GM21576 (cell line): ENCODE measurements around the gene ATP5F1B.
A peak's percentile ranks its signal among the peaks of the same experiment; 100 is the strongest.
"Not testable (repeated sequence)": the region's sequence is repeated elsewhere in the genome, so short reads cannot be mapped to it uniquely, and the experiment has no call there.

Experiments used
- ATAC-seq: cut with Tn5 transposase; IDR thresholded peaks from one replicate; pipeline ENCODE4 v1.9.1; 2021; ENCODE audit warnings: mild to moderate bottlenecking, moderate library complexity; ENCODE audit not compliant: unreplicated experiment

The ATP5F1B gene

DNA sequence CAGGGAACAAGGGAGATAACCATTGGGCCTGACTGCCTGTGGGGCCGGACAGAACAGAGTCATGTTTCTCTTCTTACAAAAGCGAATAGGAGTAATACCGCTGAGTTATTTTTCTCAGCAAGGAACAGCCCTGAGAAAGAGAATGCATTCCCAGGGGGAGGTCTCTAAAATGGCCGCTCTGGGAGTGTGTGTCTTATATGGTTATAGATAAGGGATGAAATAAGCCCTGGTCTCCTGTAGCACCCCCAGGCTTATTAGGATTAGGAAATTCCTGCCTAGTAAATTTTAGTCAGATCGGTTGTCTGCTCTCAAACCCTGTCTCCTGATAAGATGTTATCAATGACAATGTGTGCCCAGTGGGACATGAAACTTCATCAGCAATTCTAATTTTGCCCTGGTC lies 8.0 kb upstream of the ATP5F1B start:
- ATAC-seq: not testable (repeated sequence)

DNA sequence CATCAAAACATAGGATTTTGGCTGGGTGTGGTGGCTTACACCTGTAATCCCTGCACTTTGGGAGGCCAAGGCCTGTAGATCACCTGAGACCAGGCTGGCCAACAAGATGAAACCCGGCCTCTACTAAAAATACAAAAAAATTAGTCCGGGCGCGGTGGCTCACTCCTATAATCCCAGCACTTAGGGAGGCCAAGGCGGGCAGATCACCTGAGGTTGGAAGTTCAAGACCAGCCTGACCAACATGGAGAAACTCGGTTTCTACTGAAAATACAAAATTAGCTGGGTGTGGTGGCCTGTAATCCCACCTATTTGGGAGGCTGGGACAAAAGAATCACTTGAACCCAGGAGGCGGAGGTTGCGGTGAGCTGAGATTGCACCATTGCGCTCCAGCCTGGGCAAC lies 2.2 kb upstream of the ATP5F1B start:
- not testable (repeated sequence) for ATAC-seq

DNA sequence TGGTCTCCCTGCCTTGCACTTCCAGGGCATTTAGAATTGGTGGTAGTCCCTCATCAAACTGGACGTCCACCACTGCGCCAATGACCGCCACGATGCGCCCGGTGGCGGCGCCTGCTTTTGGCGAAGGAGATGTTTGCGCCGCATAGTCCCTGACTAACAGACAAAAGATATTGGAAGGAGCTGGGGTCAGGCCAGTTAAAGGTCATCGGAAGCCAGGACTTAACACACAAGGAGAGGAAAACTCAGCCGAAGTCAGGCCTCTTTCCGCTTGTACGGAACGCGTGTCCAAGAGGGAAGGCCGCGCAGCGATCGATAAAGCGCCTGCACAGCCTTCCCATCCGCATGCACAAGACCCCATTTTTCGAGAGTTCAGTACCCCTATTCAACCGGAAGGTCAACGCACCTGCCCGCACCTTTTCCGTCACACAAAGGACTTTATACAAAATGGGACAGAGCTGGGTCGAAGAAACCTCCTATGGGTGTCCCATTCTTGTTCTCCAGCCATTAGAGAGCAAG lies 525 bp downstream of the ATP5F1B start:
- ATAC-seq: no peak

DNA sequence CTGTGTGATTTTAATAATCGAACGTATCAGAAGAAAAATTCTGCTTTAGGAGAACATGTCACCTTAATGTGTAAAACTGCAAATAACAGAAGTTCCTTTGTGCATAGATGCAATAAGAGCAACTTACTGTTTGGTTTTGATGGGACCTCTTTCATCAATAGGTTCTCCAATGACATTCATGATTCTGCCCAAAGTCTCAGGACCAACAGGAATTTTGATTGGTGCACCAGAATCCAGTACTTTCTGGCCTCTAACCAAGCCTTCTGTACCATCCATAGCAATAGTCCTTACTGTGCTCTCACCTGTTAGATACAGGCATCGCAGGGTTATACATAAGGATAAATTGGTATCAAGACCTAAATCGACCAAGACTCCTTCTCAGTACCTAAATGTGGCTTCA lies 1.1 kb downstream of the ATP5F1B start:
- no peak for ATAC-seq

DNA sequence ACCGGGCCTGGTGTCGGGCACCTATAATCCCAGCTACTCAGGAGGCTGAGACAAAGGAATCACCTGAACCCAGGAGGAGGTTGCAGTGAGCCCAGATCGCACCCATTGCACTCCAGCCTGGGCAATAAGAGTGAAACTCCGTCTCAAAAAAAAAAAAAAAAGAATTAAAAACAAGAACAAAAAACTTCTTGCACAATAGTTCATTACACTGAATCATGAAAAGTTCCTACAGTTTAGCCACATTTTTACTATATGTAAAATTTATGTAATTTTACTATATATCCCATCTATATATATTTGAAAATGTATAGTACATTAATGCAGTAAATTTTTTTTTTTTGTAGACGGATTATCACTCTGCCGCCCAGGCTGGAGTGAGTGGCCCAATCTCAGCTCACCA lies 4.6 kb downstream of the ATP5F1B start:
- ATAC-seq: no peak

DNA sequence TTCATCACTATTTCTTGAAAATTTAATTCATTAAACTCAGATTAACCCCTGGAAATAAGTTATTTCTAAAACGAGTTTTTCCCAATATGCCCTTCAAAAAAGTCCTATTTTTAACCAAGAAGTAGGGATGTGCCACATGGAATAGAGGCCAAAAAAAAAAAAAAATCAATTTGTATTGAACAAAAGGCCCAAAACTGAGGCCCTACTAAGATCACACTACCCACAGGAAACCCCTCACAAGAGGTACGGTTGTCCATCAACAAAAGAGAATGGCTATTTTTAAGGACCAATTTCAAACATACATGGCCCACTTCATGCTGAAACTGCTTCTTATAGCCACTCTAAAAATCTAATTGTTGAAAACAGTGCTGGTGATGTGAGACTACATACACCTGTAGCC lies 8.2 kb downstream of the ATP5F1B start:
- ATAC-seq: no peak

DNA sequence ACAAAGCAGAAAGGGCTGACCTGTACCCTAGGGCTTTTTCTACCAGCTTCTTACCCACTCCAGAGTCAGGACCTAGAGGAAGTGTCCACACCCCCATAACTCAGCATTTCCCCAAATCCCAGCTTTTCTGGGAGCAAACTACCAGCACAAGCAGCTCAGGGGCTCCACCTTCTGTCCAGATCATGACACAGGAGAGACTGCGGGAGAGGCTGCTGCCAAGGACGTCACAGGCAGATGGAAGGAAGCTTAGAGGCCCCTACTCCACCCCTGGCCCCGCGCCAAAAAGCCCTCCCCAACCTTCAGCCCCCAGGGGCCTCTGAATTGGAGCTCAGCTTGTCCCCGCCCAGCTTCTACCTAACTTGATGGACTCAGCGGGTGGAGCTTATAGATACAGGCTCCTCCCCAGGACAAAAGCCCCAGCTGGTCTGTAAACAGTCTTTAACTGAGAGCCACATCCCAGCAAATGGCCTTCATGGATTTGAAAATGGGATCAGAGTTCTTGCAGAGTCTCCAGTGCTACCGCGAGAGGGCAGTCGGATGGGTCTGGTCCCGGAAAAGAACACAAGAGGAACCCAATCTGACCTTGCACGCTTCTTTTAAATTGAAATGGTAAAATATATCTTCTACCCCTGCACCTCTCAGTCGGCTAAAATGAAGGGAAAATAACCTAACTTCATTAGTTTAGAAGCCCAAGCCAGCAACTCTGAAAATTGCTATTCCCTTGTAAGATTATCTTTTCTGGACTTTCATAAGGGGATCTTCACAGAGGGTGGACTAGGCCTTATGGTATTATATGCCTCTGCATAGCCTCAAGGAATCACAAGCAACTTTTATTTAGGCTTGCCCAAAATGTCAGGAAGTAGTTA lies 8.9 kb downstream of the ATP5F1B start:
- ATAC-seq: peak; percentile 44

DNA sequence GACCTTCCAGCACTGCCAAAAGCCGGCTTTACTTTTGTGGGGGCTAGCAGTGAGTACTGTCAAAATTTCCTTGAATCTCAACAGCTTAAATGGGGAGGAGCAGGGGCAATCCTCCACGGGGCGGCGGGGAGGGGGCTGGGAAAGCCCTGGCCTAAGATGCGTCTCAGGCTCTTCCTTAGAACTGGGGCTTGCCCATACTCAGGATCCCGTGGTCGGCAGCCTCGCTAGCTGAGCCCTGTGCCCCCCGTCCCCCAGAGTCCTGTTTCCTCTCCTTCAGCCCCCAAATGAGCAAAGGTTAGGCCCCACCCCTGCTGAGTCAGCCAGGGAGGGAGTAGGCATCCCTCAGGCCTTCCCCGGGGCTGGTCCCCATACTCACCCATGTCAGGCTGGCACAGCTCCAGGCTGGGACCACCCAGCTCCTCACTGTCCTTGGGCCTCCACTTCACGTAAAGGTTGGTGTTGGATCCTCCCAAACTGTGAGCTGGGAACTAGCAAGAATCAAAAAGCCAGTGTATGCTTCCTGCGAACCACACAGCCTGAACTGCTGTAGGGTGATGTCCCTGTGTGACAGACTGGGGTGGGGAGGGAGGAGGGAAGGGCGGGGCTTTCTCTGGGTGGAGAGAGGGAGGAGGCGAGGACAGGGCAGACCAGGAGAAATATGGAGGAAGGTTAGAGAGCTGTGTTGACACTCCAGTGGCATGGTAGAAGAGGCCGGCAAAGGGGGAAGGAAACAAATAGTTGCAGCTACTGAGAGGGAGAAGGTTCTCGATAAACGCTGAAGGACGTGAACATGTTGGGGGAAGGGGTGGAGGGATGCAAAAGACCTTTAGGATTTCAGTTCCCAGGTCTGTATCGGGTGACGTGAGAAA lies 9.7 kb downstream of the ATP5F1B start:
- ATAC-seq: peak; percentile 32

DNA sequence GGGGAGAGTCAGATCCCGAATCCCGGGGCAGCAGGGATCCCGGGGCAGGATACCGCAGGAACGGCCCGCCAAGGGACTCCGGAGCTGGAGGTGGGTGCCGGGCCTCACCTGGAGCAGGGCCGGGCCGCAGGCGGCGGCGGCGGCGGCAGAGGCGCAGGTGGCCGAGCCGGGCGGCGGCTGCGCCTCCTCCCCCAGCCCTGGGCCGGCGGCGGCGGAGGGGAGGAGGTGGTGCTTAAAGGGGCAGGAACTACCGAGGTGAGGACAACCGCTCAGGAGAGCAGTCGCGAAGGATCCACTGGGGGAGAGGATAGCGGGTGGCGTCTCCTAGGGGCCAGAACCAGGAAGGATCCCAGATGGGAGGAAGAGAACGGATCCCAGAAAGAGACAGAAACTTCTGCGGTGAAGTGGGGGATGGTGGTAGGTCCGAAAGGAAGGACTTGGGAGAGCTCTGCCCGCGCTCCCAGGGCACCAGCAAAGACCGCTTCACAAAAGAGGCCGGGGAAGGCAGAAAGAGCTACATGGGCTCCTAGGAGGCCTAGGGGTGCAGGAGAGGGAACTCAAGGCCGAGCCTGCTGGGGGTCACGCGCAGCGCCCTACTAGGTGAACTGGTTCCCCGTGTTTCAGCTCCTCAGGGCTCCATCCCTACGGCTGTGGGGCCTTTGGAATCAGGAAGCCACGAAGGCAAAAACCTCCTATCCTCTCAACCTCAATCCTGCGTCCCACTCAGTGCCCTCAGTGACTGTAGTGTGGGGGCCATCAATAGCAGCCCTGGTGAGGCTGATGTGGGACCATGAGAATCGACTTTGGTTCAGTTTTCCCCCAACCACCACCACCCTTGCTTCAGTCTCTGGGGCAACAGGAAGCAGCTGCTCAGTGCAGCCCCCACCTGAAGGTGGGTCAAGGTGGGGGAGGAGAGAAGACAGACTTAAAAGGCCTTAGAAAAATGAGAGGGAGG lies 10.7 kb downstream of the ATP5F1B start:
- ATAC-seq: peak; percentile 28

DNA sequence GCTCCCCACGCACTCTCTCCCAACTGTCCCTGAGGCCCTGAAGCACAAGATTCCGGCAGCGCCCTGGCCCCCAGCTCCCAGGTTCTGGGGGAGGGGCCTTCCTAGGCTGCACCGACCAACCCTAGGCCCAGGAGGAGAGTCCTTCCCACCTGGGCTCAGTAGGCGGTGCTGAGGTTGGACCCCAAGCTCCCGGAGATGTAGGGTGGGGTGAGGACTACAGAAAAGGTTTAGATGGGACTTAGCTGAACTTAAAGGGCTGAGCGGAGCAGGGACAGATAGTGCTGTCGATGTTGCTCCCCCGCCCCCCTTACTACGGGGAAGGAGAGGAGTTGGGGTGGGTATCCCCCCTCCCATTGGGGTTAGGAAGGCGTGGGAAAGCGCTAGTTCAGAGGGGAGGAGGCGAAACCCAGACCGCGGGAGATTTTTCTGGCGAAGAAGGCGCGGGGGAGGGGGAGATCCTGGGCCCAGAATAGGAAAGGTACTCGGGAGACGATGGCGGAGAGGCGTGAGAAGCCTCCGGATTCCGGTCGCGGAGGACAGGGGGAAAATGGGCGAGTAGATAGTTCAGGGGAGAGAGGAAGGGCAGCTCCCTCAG lies 11.4 kb downstream of the ATP5F1B start:
- ATAC-seq: no peak

DNA sequence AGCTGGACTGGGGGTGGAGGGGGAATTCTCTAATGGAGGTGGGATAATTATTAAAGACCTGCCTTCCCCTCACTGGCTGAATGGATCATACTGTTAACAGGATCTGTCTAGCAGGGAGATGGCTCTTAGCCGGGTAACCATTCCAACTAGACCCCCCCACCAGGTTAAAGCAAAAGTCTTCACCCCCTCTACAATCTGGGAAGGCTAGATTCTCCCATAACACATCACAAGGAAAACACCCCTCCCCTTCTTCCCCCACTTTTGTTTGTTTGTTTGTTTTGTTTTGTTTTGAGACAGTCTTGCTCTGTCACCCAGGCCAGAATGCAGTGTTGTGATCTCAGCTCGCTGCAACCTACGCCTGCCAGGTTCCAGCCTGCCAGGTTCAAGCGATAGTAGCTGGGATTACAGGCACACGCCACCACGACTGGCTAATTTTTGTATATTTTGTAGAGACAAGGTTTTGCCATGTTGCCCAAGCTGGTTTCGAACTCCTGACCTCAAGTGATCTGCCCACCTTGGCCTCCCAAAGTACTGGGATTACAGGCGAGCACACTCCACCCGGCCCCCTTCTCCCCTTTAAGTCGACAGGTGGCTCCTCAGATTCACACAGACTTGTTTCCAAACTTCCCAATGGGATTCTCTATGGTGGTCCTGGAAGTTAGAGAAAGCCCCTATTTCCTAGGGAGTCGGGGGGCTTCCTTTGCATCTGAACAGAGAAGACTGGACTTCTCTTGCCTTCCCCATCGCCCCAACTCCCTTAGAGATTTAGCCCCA lies 12.1 kb downstream of the ATP5F1B start:
- ATAC-seq: no peak

DNA sequence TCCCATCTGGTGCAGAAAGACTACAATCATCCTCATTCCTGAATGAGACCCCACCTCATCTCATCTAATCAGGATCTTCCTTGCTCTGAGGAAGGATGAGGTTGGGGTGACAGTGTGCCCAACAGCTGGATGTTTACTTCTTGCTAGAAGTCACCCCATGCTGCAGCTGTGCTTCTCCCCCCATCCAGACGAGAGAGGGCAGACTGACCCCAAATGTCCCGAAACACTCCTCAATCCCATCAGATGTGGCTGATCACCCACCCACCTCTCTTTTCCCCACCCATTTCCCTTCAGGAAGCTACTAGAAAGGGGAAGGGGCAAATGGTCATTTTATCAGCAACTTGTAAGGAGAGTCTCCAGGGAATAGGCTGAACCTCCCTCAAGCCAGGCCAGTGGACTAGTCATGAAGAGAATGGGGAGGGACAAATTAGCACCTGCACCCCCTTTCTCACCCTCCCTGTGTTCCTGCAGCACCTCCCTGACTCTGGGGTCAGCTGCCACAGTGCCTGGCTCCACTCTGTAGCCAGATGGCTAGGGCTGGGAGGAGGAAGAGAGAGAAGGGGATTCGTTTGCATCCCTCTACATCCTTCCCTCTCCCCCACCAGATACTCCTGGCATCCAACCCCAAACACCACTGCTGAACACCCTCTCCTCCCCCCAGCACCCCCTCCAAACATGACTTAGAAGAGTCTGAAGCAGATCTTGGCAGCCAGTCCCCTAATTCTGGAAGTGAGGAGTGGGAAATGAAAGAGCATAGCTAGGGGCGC lies 12.9 kb downstream of the ATP5F1B start:
- ATAC-seq: no peak

DNA sequence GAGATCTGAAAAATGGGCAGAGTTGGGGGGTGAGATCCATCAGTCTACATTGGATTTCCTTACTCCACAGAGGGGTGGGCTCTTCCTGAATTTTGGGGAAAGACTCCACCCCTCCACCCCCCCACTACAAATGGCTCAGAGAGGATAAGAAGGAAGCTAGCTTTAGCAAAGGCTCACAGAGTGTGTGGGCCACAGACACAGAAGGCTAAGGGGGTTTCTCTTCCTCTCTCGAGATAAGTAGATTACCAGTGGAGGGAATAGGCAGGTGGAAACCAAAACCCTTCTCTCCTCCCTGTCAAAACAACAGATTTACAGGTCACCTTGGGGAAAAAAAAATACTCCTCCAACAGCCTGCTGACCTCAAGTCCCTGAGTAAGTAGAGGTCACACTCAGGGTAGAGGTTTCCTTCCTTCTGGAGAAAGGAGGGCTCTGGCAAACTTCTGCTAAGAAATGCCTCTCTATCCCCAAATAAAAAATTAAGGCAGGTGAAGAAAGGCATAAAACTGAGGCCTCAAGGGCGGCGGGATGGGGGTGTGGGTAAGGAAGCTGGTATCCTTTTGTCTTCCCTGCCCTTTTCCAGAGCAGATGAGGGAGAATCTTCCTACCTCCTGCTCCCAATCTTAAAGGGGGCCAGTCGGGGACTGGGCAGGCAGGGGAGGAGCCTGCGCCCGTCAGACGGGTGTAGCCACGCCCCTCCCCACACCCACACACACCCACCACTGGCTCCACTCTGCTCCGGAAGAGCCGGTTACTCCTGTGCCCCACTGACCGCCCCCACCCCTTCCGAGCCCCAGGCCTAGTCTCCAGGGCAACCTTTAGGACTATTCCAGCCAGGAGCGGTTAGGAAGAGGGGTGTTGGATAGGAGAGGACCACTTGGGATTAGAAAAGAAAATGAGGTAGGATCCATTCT lies 13.7 kb downstream of the ATP5F1B start:
- ATAC-seq: peak; percentile 21

DNA sequence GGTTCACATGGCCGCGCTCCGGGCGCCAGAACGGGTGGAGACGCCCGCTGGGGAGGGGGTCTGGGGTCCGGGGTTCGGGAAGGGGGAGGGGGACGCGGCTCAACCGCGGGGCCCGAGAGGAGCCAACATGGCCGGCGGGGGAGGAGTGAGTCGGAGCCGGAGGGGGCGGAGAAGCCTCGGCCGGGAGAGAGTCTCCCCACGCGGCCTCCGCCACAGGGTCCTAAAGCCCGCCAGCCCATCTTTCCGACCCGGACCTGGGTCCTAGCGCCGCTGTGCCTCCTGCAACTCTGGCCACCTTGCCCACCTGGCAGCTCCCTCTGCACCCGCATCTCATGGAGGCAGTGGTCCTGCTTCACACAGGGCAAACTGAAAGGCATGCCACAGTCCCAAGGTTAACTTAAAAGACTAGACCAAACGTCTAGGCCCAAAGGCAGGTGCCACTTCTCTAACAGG lies 15.6 kb downstream of the ATP5F1B start, which contains the start of gene BAZ2A:
Gene BAZ2A (minus strand): TSS at position 147 of the 453 bp plus-strand sequence. CDS start 12,796 bp downstream, outside the sequence.
- peak; percentile 52 for ATAC-seq

DNA sequence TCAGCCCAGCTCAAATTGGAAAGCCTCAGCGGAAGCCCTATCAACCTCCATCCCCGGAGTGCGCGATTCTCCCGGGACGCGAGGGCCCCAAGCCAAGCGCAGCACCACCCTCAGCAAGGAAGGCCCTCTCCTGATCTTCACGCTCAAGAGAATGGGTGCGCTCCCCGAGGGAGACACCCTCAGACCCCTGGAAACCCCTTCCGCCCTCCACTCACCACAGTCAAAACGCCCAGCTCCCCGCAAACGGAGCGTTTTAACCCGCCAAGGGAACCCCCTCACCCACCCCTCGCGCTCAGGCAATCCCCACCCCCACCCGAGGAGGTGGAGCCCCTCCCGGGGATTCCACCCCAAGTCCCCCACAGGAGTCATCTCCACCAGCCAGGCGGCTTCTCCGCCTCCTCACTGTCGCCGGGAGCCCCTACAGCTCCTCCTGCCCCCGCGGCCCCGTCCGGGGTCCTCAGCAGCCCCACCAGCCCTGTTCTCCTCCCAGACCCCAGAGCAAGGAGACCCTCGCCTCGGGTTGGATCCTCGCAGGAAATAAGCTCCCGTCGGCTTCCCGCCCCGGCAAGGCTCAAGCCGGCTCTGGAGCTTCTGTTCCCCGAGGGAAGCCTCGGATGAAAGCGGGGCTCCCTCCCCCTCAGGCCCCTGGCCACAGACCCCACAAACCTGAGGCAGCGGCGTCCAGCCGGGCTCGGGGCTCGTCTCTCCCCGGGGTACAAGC lies 16.2 kb downstream of the ATP5F1B start:
- ATAC-seq: no peak

DNA sequence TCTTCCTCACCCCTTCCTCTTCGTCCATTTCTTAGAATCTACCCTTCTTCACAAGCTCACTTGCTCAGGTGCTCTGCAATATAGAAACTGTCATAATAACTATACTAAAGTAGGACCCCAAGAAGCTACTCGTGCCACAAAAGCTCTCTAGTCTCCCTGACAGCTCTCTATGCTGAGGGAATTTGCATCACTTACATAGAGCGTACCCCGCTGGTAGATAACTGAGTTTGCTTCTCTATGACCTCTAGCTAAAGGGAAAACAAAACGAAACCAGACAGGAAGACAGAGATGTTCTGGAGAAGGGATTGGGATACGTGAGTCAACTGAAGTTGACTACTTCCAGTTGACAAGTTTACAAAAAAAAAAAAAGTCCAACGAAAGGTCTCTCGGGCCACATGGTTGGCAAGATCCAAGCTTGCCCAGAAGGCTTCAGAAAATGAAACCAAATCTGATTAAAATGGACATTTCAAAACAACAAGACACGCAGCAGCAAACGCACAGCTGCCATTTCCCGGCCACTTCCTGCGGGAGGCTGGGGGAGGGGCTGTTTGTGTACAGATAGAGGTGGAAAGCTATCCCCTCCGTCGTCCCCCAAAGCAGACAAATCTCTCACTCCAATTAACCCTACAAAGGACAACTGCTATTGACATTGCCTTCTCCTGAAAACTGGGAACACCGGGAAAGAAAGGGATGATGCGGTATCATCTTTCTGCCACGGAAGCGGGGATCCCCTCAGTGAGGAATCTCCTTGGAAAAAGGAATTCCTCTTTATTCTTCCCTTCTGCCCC lies 16.9 kb downstream of the ATP5F1B start:
- no peak for ATAC-seq
